HL-60 (cell line): ENCODE measurements around the gene REPS2.

Experiments
- DNase-seq, 2 experiments: peaks; one replicate each; pipeline ENCODE4 v3.0.0-alpha.2; 2010 to 2020; ENCODE audit warnings: low read depth in 1 of 2, low spot score in 1 of 2
- H3K27ac ChIP-seq: fragments of 250-450 bp; sonication (Bioruptor Pico); replicated peaks from 2 replicates; pipeline ENCODE4 v1.5.1; 2020; ENCODE audit warnings: mild to moderate bottlenecking, moderate library complexity
- H3K27me3 ChIP-seq: fragments of 250-450 bp; sonication (Bioruptor Pico); 2 replicates; pipeline ENCODE4 v1.5.1; 2021; ENCODE audit warnings: mild to moderate bottlenecking, moderate library complexity; ENCODE audit not compliant: insufficient read depth, poor library complexity, severe bottlenecking
- H3K4me3 ChIP-seq: replicated peaks from 2 replicates; pipeline ENCODE4 v1.5.1; 2011; ENCODE audit warnings: mild to moderate bottlenecking, control low read depth, low read length; ENCODE audit not compliant: insufficient read depth
- GABPA ChIP-seq: IDR thresholded peaks from 2 replicates; pipeline ENCODE4 v1.6.1; 2012; ENCODE audit warnings: low read depth
- POLR2AphosphoS5 ChIP-seq: IDR thresholded peaks from 2 replicates; pipeline ENCODE4 v1.6.1; 2012; ENCODE audit warnings: low read depth
- REST ChIP-seq: IDR thresholded peaks from 2 replicates; pipeline ENCODE4 v1.6.1; 2012; ENCODE audit warnings: low read depth; ENCODE audit not compliant: insufficient replicate concordance
- SPI1 ChIP-seq: IDR thresholded peaks from 2 replicates; pipeline ENCODE4 v1.6.1; 2012; ENCODE audit warnings: low read depth, mild to moderate bottlenecking, borderline replicate concordance
- TF ChIP-seq, protein P1 (sequence below): IDR thresholded peaks from one replicate; pipeline ENCODE4 v1.5.1; 2011; ENCODE audit warnings: low read length, control low read depth, inconsistent platforms; ENCODE audit not compliant: insufficient read depth

REPS2 gene

GRCh38 chrX:16985286-16985685, 38.8 kb downstream of the REPS2 start:
- TF ChIP-seq REST (no peak), GABPA (no peak), POLR2AphosphoS5 (no peak), SPI1 (no peak)
- TF ChIP-seq, protein P1, sequence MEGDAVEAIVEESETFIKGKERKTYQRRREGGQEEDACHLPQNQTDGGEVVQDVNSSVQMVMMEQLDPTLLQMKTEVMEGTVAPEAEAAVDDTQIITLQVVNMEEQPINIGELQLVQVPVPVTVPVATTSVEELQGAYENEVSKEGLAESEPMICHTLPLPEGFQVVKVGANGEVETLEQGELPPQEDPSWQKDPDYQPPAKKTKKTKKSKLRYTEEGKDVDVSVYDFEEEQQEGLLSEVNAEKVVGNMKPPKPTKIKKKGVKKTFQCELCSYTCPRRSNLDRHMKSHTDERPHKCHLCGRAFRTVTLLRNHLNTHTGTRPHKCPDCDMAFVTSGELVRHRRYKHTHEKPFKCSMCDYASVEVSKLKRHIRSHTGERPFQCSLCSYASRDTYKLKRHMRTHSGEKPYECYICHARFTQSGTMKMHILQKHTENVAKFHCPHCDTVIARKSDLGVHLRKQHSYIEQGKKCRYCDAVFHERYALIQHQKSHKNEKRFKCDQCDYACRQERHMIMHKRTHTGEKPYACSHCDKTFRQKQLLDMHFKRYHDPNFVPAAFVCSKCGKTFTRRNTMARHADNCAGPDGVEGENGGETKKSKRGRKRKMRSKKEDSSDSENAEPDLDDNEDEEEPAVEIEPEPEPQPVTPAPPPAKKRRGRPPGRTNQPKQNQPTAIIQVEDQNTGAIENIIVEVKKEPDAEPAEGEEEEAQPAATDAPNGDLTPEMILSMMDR, result no peak

GRCh38 chrX:16986169-16986568, 39.7 kb downstream of the REPS2 start:
- H3K4me3 ChIP-seq, result no peak overlapping the region
- no peak overlapping the region for H3K27ac ChIP-seq
- TF ChIP-seq GABPA, result no peak
- no peak for TF ChIP-seq SPI1
- no peak for TF ChIP-seq POLR2AphosphoS5
- TF ChIP-seq, protein P1, result no peak
- no peak for TF ChIP-seq REST
- no peaks in the 10 kb centered on the region for H3K27me3 ChIP-seq
- DNase-seq, result no peak

More at GRCh38 chrX:16985286-16985685, 38.8 kb downstream of the REPS2 start:
- Histone ChIP-seq H3K27me3 (no peaks in the 10 kb centered on the region), H3K4me3 (no peak overlapping the region), H3K27ac (no peak overlapping the region)
- DNase-seq, result no peak

DNA sequence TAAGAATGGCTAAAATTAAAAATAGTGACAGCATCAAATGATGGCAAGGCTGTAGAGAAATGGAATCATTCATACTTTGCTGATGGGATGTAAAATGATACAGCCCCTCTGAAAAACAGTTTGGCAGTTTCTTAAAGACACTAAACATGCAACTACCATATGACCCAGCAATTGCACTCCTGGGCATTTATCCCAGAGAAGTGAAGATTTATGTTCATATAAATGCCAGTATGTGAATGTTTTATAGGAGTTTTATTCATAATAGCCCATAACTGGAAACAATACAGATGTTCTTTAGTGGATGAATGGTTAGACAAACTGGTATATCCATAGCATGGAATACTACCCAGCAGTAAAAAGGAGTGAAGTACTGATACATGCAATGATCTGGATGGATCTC, 43.3 kb downstream of the REPS2 start:
- H3K27ac ChIP-seq, result no peak overlapping the region
- no peak overlapping the region for H3K4me3 ChIP-seq
- TF ChIP-seq, protein P1, result no peak
- no peak for TF ChIP-seq GABPA
- no peak for TF ChIP-seq POLR2AphosphoS5
- no peak for TF ChIP-seq SPI1
- no peak for TF ChIP-seq REST
- DNase-seq, result no peak
- H3K27me3 ChIP-seq, result no peaks in the 10 kb centered on the region
